H1 (cell line): ENCODE results near the gene BCL2L11. TPM values are rescaled to one million over a fixed set of nuclear protein-coding genes. Genes with fewer than 3 reads are reported as not detected.

Experiments
- CBX5 ChIP-seq: fragments of 300-800, 300-1000 bp; sonication (generic); IDR thresholded peaks from 2 replicates; pipeline ENCODE4 v1.7.1; 2016; ENCODE audit warnings: antibody characterized with exemption, low read length, low read depth
- GABPA ChIP-seq: IDR thresholded peaks from 2 replicates; pipeline ENCODE4 v1.6.1; 2011; ENCODE audit warnings: mild to moderate bottlenecking, low read length, moderate library complexity, borderline replicate concordance; ENCODE audit not compliant: insufficient read depth
- HDAC6 ChIP-seq: IDR thresholded peaks from one replicate; pipeline ENCODE4 v1.7.1; 2012; ENCODE audit warnings: low read depth, mild to moderate bottlenecking, inconsistent platforms, low read length, moderate library complexity
- NANOG ChIP-seq: IDR thresholded peaks from 2 replicates; pipeline ENCODE4 v1.6.1; 2011; ENCODE audit warnings: low read length, low read depth, mild to moderate bottlenecking, inconsistent platforms; ENCODE audit not compliant: insufficient read depth, poor library complexity, severe bottlenecking
- RAD21 ChIP-seq, 2 experiments: IDR thresholded peaks in 1 of 2; conservative IDR thresholded peaks in 1 of 2; 2 replicates each; pipeline ENCODE4 v1.6.1; 2011; ENCODE audit warnings: low read depth in 2 of 2, low read length in 2 of 2, improper control_type of control experiment in 1 of 2, inconsistent platforms in 1 of 2, mild to moderate bottlenecking in 1 of 2, moderate library complexity in 1 of 2
- RBBP5 ChIP-seq: IDR thresholded peaks from 2 replicates; pipeline ENCODE4 v1.7.1; 2012; ENCODE audit warnings: low read depth, mild to moderate bottlenecking, inconsistent platforms, low read length, moderate library complexity, borderline replicate concordance
- TCF12 ChIP-seq: IDR thresholded peaks from 2 replicates; pipeline ENCODE4 v1.6.1; 2011; ENCODE audit warnings: low read depth, mild to moderate bottlenecking, low read length
- polyA plus RNA-seq, 7 experiments: library from polyadenylated mRNA; depleted of rRNA in 3 of 7; stranded (reverse) in 5 of 7; unstranded in 2 of 7; fragments of >200 nt in 5 of 7; fragments of 200-250 nt in 2 of 7; gene quantifications; 1 replicate in 5 of 7; 2 replicates in 1 of 7; 4 replicates in 1 of 7; pipeline versions ENCODE4 v1.2.1 to v1.2.3, GENCODE V29; 2011 to 2013; ENCODE audit warnings: missing spikeins in 2 of 7, mixed read lengths in 2 of 7
- total RNA-seq: library from RNA; stranded (reverse); fragmentation: NEBNext Ultra II Directional; extraction: Animal tissue kit (Norgen Biotek cat#: 25700); gene quantifications from 2 replicates; pipeline ENCODE4 v1.2.1, GENCODE V29; 2021
- TF ChIP-seq, protein P1 (sequence below): fragments of 300-600 bp; sonication (generic); IDR thresholded peaks from 2 replicates; pipeline ENCODE4 v1.7.1; 2012; ENCODE audit warnings: low read length, moderate library complexity, mild to moderate bottlenecking, inconsistent platforms; ENCODE audit not compliant: insufficient replicate concordance

Gene BCL2L11
- total and polyA plus RNA-seq, 2 of the 8 experiments (the other 6 are each of a cell fraction or from before 2014, with no cell fraction given), result 7.5 to 22.9 TPM

DNA sequence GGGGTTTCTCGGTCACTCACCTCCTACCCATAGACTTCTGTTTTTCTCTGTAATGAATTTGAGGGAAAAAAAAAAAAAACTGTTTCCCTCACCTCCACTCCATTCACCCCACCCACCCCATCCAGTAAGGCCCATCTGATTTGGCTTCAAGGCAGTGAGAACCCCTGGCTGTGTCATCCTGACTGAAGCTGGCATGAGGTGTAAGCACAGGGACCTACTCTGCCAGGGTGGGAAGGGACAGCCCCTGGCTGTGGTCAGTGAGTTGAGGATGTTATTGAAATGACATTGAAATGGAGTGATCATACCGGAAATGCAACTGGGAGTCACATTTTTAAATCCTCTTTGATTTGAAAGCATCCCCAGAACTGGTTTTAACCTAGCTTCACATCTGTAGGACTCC lies 19.1 kb upstream of the BCL2L11 start (continued):
- TF ChIP-seq, protein P1, sequence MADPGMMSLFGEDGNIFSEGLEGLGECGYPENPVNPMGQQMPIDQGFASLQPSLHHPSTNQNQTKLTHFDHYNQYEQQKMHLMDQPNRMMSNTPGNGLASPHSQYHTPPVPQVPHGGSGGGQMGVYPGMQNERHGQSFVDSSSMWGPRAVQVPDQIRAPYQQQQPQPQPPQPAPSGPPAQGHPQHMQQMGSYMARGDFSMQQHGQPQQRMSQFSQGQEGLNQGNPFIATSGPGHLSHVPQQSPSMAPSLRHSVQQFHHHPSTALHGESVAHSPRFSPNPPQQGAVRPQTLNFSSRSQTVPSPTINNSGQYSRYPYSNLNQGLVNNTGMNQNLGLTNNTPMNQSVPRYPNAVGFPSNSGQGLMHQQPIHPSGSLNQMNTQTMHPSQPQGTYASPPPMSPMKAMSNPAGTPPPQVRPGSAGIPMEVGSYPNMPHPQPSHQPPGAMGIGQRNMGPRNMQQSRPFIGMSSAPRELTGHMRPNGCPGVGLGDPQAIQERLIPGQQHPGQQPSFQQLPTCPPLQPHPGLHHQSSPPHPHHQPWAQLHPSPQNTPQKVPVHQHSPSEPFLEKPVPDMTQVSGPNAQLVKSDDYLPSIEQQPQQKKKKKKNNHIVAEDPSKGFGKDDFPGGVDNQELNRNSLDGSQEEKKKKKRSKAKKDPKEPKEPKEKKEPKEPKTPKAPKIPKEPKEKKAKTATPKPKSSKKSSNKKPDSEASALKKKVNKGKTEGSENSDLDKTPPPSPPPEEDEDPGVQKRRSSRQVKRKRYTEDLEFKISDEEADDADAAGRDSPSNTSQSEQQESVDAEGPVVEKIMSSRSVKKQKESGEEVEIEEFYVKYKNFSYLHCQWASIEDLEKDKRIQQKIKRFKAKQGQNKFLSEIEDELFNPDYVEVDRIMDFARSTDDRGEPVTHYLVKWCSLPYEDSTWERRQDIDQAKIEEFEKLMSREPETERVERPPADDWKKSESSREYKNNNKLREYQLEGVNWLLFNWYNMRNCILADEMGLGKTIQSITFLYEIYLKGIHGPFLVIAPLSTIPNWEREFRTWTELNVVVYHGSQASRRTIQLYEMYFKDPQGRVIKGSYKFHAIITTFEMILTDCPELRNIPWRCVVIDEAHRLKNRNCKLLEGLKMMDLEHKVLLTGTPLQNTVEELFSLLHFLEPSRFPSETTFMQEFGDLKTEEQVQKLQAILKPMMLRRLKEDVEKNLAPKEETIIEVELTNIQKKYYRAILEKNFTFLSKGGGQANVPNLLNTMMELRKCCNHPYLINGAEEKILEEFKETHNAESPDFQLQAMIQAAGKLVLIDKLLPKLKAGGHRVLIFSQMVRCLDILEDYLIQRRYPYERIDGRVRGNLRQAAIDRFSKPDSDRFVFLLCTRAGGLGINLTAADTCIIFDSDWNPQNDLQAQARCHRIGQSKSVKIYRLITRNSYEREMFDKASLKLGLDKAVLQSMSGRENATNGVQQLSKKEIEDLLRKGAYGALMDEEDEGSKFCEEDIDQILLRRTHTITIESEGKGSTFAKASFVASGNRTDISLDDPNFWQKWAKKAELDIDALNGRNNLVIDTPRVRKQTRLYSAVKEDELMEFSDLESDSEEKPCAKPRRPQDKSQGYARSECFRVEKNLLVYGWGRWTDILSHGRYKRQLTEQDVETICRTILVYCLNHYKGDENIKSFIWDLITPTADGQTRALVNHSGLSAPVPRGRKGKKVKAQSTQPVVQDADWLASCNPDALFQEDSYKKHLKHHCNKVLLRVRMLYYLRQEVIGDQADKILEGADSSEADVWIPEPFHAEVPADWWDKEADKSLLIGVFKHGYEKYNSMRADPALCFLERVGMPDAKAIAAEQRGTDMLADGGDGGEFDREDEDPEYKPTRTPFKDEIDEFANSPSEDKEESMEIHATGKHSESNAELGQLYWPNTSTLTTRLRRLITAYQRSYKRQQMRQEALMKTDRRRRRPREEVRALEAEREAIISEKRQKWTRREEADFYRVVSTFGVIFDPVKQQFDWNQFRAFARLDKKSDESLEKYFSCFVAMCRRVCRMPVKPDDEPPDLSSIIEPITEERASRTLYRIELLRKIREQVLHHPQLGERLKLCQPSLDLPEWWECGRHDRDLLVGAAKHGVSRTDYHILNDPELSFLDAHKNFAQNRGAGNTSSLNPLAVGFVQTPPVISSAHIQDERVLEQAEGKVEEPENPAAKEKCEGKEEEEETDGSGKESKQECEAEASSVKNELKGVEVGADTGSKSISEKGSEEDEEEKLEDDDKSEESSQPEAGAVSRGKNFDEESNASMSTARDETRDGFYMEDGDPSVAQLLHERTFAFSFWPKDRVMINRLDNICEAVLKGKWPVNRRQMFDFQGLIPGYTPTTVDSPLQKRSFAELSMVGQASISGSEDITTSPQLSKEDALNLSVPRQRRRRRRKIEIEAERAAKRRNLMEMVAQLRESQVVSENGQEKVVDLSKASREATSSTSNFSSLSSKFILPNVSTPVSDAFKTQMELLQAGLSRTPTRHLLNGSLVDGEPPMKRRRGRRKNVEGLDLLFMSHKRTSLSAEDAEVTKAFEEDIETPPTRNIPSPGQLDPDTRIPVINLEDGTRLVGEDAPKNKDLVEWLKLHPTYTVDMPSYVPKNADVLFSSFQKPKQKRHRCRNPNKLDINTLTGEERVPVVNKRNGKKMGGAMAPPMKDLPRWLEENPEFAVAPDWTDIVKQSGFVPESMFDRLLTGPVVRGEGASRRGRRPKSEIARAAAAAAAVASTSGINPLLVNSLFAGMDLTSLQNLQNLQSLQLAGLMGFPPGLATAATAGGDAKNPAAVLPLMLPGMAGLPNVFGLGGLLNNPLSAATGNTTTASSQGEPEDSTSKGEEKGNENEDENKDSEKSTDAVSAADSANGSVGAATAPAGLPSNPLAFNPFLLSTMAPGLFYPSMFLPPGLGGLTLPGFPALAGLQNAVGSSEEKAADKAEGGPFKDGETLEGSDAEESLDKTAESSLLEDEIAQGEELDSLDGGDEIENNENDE, result no peak
- TF ChIP-seq HDAC6, result no peak
- no peak for TF ChIP-seq TCF12
- no peak for TF ChIP-seq NANOG
- TF ChIP-seq RAD21 (IDR thresholded peaks at IDR 0.05 in 1 of 2, conservative IDR thresholded peaks at IDR 0.05 in 1 of 2; ENCODE audit: low read depth in 2 of 2, low read length in 2 of 2), result no peak
- TF ChIP-seq RBBP5, result no peak
- no peak for TF ChIP-seq CBX5
- TF ChIP-seq GABPA, result no peak
- TF ChIP-seq, all 59 proteins: peak for 0
